ENCODE results near the gene PCSK2. TPM values are rescaled to one million over a fixed set of nuclear protein-coding genes. Genes with fewer than 3 reads are reported as not detected.

PCSK2 gene
- total RNA-seq, 1 experiment from 2014 or later: not detected

GRCh38 chr20:17504066-17504897 is 277.4 kb downstream of the PCSK2 start:
- TF ChIP-seq CTCF (IDR thresholded peaks at IDR 0.05; ENCODE audit: unreplicated experiment): no peak
- H3K4me1 Mint-ChIP-seq (ENCODE audit: insufficient read depth, unreplicated experiment): peaks cover 17% of the 10 kb centered on the region
- ChIA-PET POLR2A (interaction anchor here (0.6 to 3.1 kb wide), 15 partner anchors 27 to 1003 kb away, joined by 3 to 40 read pairs (median 5); partner anchors contain the start of genes BFSP1, DSTN, MGME1 and RRBP1), CTCF (interaction anchor here (0.5 to 4.7 kb wide), 77 partner anchors 9 to 1617 kb away, joined by 3 to 99 read pairs (median 5); partner anchors contain the start of genes BFSP1 and DSTN)
- BruUV-seq (replicated peaks): no TSS peak
- no peak for DNase-seq (ENCODE audit: unreplicated experiment)
- H3K27ac Mint-ChIP-seq (ENCODE audit: low read depth, unreplicated experiment): peak overlapping the region; percentile 65
- no peaks in the 10 kb centered on the region for H3K27me3 Mint-ChIP-seq (ENCODE audit: insufficient read depth, unreplicated experiment)
- peak overlapping the region; percentile 74 for H3K4me3 Mint-ChIP-seq (ENCODE audit: unreplicated experiment)
- intact Hi-C loops (cut with micrococcal nuclease): loop anchor here (2.0 kb wide), 4 partner anchors 33 to 773 kb away; partner anchors contain the start of gene DSTN
- H3K9me3 Mint-ChIP-seq (ENCODE audit: unreplicated experiment): no peaks in the 10 kb centered on the region
- no peaks in the 10 kb centered on the region for H3K36me3 Mint-ChIP-seq (ENCODE audit: insufficient read depth, unreplicated experiment)

- Mint-ChIP-seq H3K9me3 (ENCODE audit: unreplicated experiment) (no peaks in the 10 kb centered on the region), H3K36me3 (ENCODE audit: insufficient read depth, unreplicated experiment) (no peaks in the 10 kb centered on the region), H3K4me1 (ENCODE audit: insufficient read depth, unreplicated experiment) (peaks cover 17% of the 10 kb centered on the region), H3K27me3 (ENCODE audit: insufficient read depth, unreplicated experiment) (no peaks in the 10 kb centered on the region), H3K4me3 (ENCODE audit: unreplicated experiment) (peak overlapping the region; percentile 74), H3K27ac (ENCODE audit: low read depth, unreplicated experiment) (peak overlapping the region; percentile 65)
- CTCF ChIA-PET: interaction anchor here (0.5 to 4.7 kb wide), 97 partner anchors 9 to 1617 kb away, joined by 3 to 99 read pairs (median 5); partner anchors contain the start of genes BFSP1, DSTN, MGME1 and RRBP1
- intact Hi-C loops (cut with micrococcal nuclease): loop anchor here (1.0 to 2.0 kb wide), 6 partner anchors 32 to 772 kb away; partner anchors contain the start of gene DSTN
- POLR2A ChIA-PET: interaction anchor here (0.6 to 3.1 kb wide), 19 partner anchors 26 to 1002 kb away, joined by 3 to 40 read pairs (median 5); partner anchors contain the start of genes BFSP1, DSTN, MGME1 and RRBP1
- DNase-seq (ENCODE audit: unreplicated experiment): peak; percentile 74
- no TSS peak for BruUV-seq (replicated peaks)
- TF ChIP-seq CTCF (IDR thresholded peaks at IDR 0.05; ENCODE audit: unreplicated experiment): peak; percentile 50
Observed at GRCh38 chr20:17504898-17505635, 278.2 kb downstream of the PCSK2 start.

GRCh38 chr20:17505636-17506517 is 279.0 kb downstream of the PCSK2 start:
- H3K27me3 Mint-ChIP-seq (ENCODE audit: insufficient read depth, unreplicated experiment): no peaks in the 10 kb centered on the region

More at GRCh38 chr20:17505636-17506517, 279.0 kb downstream of the PCSK2 start:
- Mint-ChIP-seq H3K4me1 (ENCODE audit: insufficient read depth, unreplicated experiment) (peaks cover 17% of the 10 kb centered on the region), H3K4me3 (ENCODE audit: unreplicated experiment) (peak overlapping the region; percentile 74), H3K27ac (ENCODE audit: low read depth, unreplicated experiment) (peak overlapping the region; percentile 65), H3K36me3 (ENCODE audit: insufficient read depth, unreplicated experiment) (no peaks in the 10 kb centered on the region), H3K9me3 (ENCODE audit: unreplicated experiment) (no peaks in the 10 kb centered on the region)
- POLR2A ChIA-PET: interaction anchor here (0.6 to 3.1 kb wide), 20 partner anchors 25 to 1002 kb away, joined by 3 to 40 read pairs (median 5); partner anchors contain the start of genes BFSP1, DSTN, MGME1 and RRBP1
- CTCF ChIA-PET: interaction anchor here (0.5 to 4.7 kb wide), 82 partner anchors 8 to 1506 kb away, joined by 3 to 99 read pairs (median 5); partner anchors contain the start of genes BFSP1, DSTN, MGME1 and RRBP1
- no peak for TF ChIP-seq CTCF (IDR thresholded peaks at IDR 0.05; ENCODE audit: unreplicated experiment)
- peak; percentile 87 for DNase-seq (ENCODE audit: unreplicated experiment)
- BruUV-seq (replicated peaks): TSS peak; percentile 69
- intact Hi-C loops (cut with micrococcal nuclease): loop anchor here (1.0 to 2.0 kb wide), 6 partner anchors 31 to 771 kb away; partner anchors contain the start of gene DSTN

All from MCF 10A (cell line).